ENCODE data around the gene IL1RAP.

Gene IL1RAP

DNA sequence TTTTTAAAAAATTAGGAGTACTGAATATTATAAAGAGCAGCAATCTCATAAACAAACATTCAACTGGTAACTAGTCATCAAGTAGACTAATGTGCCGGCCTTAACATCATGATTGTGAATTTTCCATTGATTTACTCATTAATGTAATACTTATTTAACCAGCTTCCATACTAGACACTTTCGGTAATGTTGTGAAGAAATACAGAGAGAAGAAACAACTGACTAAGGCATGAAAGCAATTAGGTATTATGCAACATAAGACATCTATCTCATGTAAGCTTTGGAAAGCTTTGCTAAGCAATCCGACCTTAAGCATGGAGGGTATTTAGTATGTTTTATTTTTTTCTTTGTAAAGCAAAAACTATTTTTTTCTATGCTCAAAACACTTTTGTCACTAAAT, 108.0 kb downstream of the IL1RAP start:
- no peaks in the 10 kb centered on the region for H3K9me3 Mint-ChIP-seq
- DNase-seq = no peak
- H3K27me3 Mint-ChIP-seq (ENCODE audit: low read depth, poor library complexity) = peaks cover 2% of the 10 kb centered on the region
- H3K4me3 Mint-ChIP-seq = no peak overlapping the region
- peaks cover 6% of the 10 kb centered on the region for H3K4me1 Mint-ChIP-seq
- H3K36me3 Mint-ChIP-seq (ENCODE audit: low read depth) = no peaks in the 10 kb centered on the region
- H3K27ac Mint-ChIP-seq = no peak overlapping the region
- TF ChIP-seq CTCF (IDR thresholded peaks at IDR 0.05) = no peak

DNA sequence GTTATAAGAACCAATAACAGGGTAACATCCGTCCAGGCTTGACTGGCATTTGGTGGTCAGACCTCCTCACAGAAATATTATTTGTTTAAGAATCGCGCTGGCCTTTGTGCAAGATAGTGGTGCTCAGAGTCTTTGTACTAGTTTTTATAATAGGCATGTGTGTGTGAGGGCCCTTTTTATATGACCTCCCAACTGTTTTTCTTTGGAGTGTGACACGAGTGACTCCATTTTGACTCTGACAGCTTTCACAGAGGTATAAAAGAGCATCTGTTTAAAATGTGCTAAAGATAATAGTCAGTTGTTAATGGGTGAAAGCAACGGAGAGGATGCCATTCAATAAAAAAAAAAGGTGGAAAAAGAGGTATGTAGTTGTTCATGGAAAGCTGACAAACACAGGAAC, 110.4 kb downstream of the IL1RAP start:
- Mint-ChIP-seq H3K27ac (no peak overlapping the region), H3K27me3 (ENCODE audit: low read depth, poor library complexity) (peaks cover 2% of the 10 kb centered on the region), H3K36me3 (ENCODE audit: low read depth) (no peaks in the 10 kb centered on the region), H3K4me3 (no peak overlapping the region), H3K4me1 (no peaks in the 10 kb centered on the region), H3K9me3 (no peaks in the 10 kb centered on the region)
- no peak for DNase-seq
- TF ChIP-seq CTCF (IDR thresholded peaks at IDR 0.05) = no peak

GRCh38 chr3:190626951-190627620, 113.2 kb downstream of the IL1RAP start:
- H3K9me3 Mint-ChIP-seq = no peaks in the 10 kb centered on the region
- no peak overlapping the region for H3K4me3 Mint-ChIP-seq
- H3K27me3 Mint-ChIP-seq (ENCODE audit: low read depth, poor library complexity) = peaks cover 2% of the 10 kb centered on the region
- H3K4me1 Mint-ChIP-seq = no peaks in the 10 kb centered on the region
- TF ChIP-seq CTCF (IDR thresholded peaks at IDR 0.05) = no peak
- DNase-seq = no peak
- H3K27ac Mint-ChIP-seq = no peak overlapping the region
- no peaks in the 10 kb centered on the region for H3K36me3 Mint-ChIP-seq (ENCODE audit: low read depth)

DNA sequence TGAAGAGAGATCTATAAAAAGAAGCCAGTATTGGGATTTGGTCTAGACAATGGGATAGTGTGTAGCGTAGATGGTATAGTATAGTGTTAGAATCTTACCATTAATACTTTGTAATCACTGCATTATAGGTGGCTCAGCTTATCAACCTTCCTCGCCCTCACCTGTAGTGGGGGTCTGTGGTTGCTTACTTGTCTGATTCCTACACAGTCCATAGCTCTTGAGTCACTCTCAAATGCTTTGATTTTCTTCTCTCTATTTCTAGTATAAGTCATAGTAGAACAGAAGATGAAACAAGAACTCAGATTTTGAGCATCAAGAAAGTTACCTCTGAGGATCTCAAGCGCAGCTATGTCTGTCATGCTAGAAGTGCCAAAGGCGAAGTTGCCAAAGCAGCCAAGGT, 115.2 kb downstream of the IL1RAP start:
- no peaks in the 10 kb centered on the region for H3K9me3 Mint-ChIP-seq

GRCh38 chr3:190631295-190631694, 117.4 kb downstream of the IL1RAP start:
- DNase-seq = no peak
- no peak for TF ChIP-seq CTCF (IDR thresholded peaks at IDR 0.05)
- Mint-ChIP-seq H3K27me3 (ENCODE audit: low read depth, poor library complexity) (no peaks in the 10 kb centered on the region), H3K27ac (no peak overlapping the region), H3K36me3 (ENCODE audit: low read depth) (no peaks in the 10 kb centered on the region), H3K4me3 (no peak overlapping the region), H3K9me3 (no peaks in the 10 kb centered on the region), H3K4me1 (no peaks in the 10 kb centered on the region)

More for the DNA sequence above, 115.2 kb downstream of the IL1RAP start:
- H3K27ac Mint-ChIP-seq = no peak overlapping the region
- H3K36me3 Mint-ChIP-seq (ENCODE audit: low read depth) = no peaks in the 10 kb centered on the region
- no peak for TF ChIP-seq CTCF (IDR thresholded peaks at IDR 0.05)
- no peaks in the 10 kb centered on the region for H3K4me1 Mint-ChIP-seq
- no peaks in the 10 kb centered on the region for H3K27me3 Mint-ChIP-seq (ENCODE audit: low read depth, poor library complexity)
- H3K4me3 Mint-ChIP-seq = no peak overlapping the region
- no peak for DNase-seq

DNA sequence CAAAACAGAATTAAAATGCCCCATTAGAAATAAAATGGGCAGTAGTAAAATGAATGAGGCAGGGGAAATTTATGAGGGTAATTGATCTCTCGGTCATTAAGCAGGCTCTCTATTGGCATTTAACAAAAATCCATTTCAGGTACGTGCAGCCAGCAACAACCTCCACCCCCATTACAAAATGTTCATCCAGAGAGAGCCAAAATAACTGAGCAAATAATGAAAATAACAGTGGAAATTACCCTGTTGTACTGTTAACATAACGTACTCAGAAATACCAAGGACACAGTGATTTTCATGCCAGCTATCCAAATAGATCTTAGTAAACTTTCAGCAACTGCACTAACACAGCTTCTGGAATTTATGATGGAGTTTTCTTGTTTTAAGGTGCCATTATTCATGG, 127.7 kb downstream of the IL1RAP start:
- H3K9me3 Mint-ChIP-seq = no peaks in the 10 kb centered on the region
- H3K36me3 Mint-ChIP-seq (ENCODE audit: low read depth) = no peaks in the 10 kb centered on the region
- H3K4me3 Mint-ChIP-seq = no peak overlapping the region
- DNase-seq = no peak
- no peak for TF ChIP-seq CTCF (IDR thresholded peaks at IDR 0.05)
- H3K27me3 Mint-ChIP-seq (ENCODE audit: low read depth, poor library complexity) = no peaks in the 10 kb centered on the region
- no peaks in the 10 kb centered on the region for H3K4me1 Mint-ChIP-seq
- no peak overlapping the region for H3K27ac Mint-ChIP-seq

All from nephron progenitor cell (in vitro differentiated cells).